HEK293 (cell line): ENCODE results near the gene GMPS.

ENCODE experiments used
- CTCF ChIA-PET: fragments of 350-600 bp; formaldehyde crosslinking; extraction: SDS; loops from one replicate; lab custom pipeline; 2021; ENCODE audit warnings: antibody characterized with exemption; lab: Yijun Ruan, JAX
- POLR2A ChIA-PET: fragments of 300-600 bp; formaldehyde crosslinking; extraction: SDS; loops from one replicate; lab custom pipeline; 2020; ENCODE audit warnings: antibody characterized with exemption, inconsistent platforms; lab: Yijun Ruan, JAX
- H3K27ac ChIP-seq: fragments of 200-500 bp; sonication (Bioruptor generic); 2 replicates; pipeline ENCODE4 v1.5.1; 2014; ENCODE audit warnings: low read depth, low read length, control low read depth, inconsistent platforms; ENCODE audit errors: extremely low read depth
- H3K36me3 ChIP-seq, 2 experiments: fragments of 200-500 bp in 1 of 2; sonication (Bioruptor generic) in 1 of 2; 1 replicate in 1 of 2; 2 replicates in 1 of 2; pipeline ENCODE4 v1.5.1; 2014 to 2017; ENCODE audit warnings: inconsistent platforms in 2 of 2, low read length in 2 of 2; ENCODE audit not compliant: control insufficient read depth in 2 of 2, insufficient read depth in 1 of 2
- H3K4me1 ChIP-seq: fragments of 200-500 bp; sonication (Bioruptor generic); 2 replicates; pipeline ENCODE4 v1.5.1; 2014; ENCODE audit warnings: mild to moderate bottlenecking, low read length, inconsistent platforms; ENCODE audit not compliant: control insufficient read depth, insufficient read depth
- H3K4me3 ChIP-seq: 2 replicates; pipeline ENCODE4 v1.5.1; 2011; ENCODE audit warnings: low read depth, mild to moderate bottlenecking, control low read depth, low read length, moderate library complexity
- H3K9me3 ChIP-seq: fragments of 200-500 bp; sonication (Bioruptor generic); 2 replicates; pipeline ENCODE4 v1.5.1; 2014; ENCODE audit warnings: low read depth, low read length, inconsistent platforms; ENCODE audit not compliant: control insufficient read depth, insufficient read depth
- KLF7 ChIP-seq: fragments of 450-650 bp; formaldehyde crosslinking; IDR thresholded peaks from 2 replicates; pipeline ENCODE4 v1.5.1; 2016; ENCODE audit warnings: missing biosample characterization, missing genetic modification characterization, borderline replicate concordance
- PRDM10 ChIP-seq: fragments of 450-650 bp; formaldehyde crosslinking; IDR thresholded peaks from 2 replicates; pipeline ENCODE4 v1.5.1; 2016; ENCODE audit warnings: missing biosample characterization, missing genetic modification characterization
- REST ChIP-seq: fragments of 450-650 bp; formaldehyde crosslinking; IDR thresholded peaks from 2 replicates; pipeline ENCODE4 v1.5.1; 2016; ENCODE audit warnings: missing biosample characterization, missing genetic modification characterization
- SCRT2 ChIP-seq: fragments of 450-650 bp; formaldehyde crosslinking; IDR thresholded peaks from 2 replicates; pipeline ENCODE4 v1.5.1; 2016; ENCODE audit warnings: missing biosample characterization, missing genetic modification characterization
- ZBTB49 ChIP-seq: fragments of 450-650 bp; formaldehyde crosslinking; IDR thresholded peaks from 2 replicates; pipeline ENCODE4 v1.5.1; 2016; ENCODE audit warnings: missing biosample characterization, missing genetic modification characterization, low read depth
- ZNF10 ChIP-seq: fragments of 450-650 bp; formaldehyde crosslinking; IDR thresholded peaks from 2 replicates; pipeline ENCODE4 v1.5.1; 2017; ENCODE audit warnings: missing biosample characterization, missing genetic modification characterization
- ZNF155 ChIP-seq: fragments of 450-650 bp; formaldehyde crosslinking; IDR thresholded peaks from 2 replicates; pipeline ENCODE4 v1.5.1; 2016; ENCODE audit warnings: missing biosample characterization, missing genetic modification characterization
- ZNF16 ChIP-seq: fragments of 450-650 bp; formaldehyde crosslinking; IDR thresholded peaks from 2 replicates; pipeline ENCODE4 v1.5.1; 2016; ENCODE audit warnings: low read depth, missing biosample characterization, missing genetic modification characterization
- ZNF280C ChIP-seq: fragments of 450-650 bp; formaldehyde crosslinking; IDR thresholded peaks from 2 replicates; pipeline ENCODE4 v1.5.1; 2016; ENCODE audit warnings: missing biosample characterization, missing genetic modification characterization
- ZNF302 ChIP-seq: fragments of 450-650 bp; formaldehyde crosslinking; IDR thresholded peaks from 2 replicates; pipeline ENCODE4 v1.5.1; 2016; ENCODE audit warnings: missing biosample characterization, missing genetic modification characterization, low read depth
- ZNF501 ChIP-seq: fragments of 450-650 bp; formaldehyde crosslinking; IDR thresholded peaks from 2 replicates; pipeline ENCODE4 v1.5.1; 2016; ENCODE audit warnings: missing biosample characterization, missing genetic modification characterization
- ZNF558 ChIP-seq: fragments of 450-650 bp; formaldehyde crosslinking; IDR thresholded peaks from 2 replicates; pipeline ENCODE4 v1.5.1; 2016; ENCODE audit warnings: missing biosample characterization, missing genetic modification characterization
- ZNF660 ChIP-seq: fragments of 450-650 bp; IDR thresholded peaks from 2 replicates; pipeline ENCODE4 v1.5.1; 2018; ENCODE audit warnings: missing biosample characterization, mild to moderate bottlenecking, missing genetic modification characterization
- ZNF776 ChIP-seq: fragments of 450-650 bp; formaldehyde crosslinking; IDR thresholded peaks from 2 replicates; pipeline ENCODE4 v1.5.0; 2017; ENCODE audit warnings: missing biosample characterization, missing genetic modification characterization, borderline replicate concordance

The GMPS gene

GRCh38 chr3:155984791-155985417 lies 114.5 kb downstream of the GMPS start:
- TF ChIP-seq ZNF501 (tag by site-specific recombination) (no peak), ZNF155 (tag by site-specific recombination) (no peak), ZBTB49 (tag by site-specific recombination) (no peak), ZNF16 (tag by site-specific recombination) (no peak), ZNF776 (tag by site-specific recombination) (no peak), KLF7 (no peak), ZNF280C (tag by site-specific recombination) (no peak)
- CTCF ChIA-PET, result no interaction called here
- no peak overlapping the region for H3K4me3 ChIP-seq
- POLR2A ChIA-PET, result no interaction called here
- H3K27ac ChIP-seq, result no peak overlapping the region
- no peaks in the 10 kb centered on the region for H3K36me3 ChIP-seq
- H3K4me1 ChIP-seq, result no peaks in the 10 kb centered on the region
- no peaks in the 10 kb centered on the region for H3K9me3 ChIP-seq

GRCh38 chr3:155989536-155989935 lies 119.1 kb downstream of the GMPS start:
- TF ChIP-seq ZNF302, result no peak
- peak; percentile 59 for TF ChIP-seq PRDM10 (tag by site-specific recombination)
- Histone ChIP-seq H3K27ac (no peak overlapping the region), H3K4me3 (no peak overlapping the region), H3K4me1 (no peaks in the 10 kb centered on the region), H3K36me3 (no peaks in the 10 kb centered on the region), H3K9me3 (no peaks in the 10 kb centered on the region)
- ChIA-PET POLR2A (no interaction called here), CTCF (interaction anchor here (0.6 kb wide), 1 partner anchor 184 kb away, joined by 3 read pairs; no protein-coding TSS in a partner anchor)

GRCh38 chr3:155991212-155991611 lies 120.8 kb downstream of the GMPS start:
- CTCF ChIA-PET, result no interaction called here
- POLR2A ChIA-PET, result no interaction called here
- Histone ChIP-seq H3K4me1 (no peaks in the 10 kb centered on the region), H3K9me3 (no peaks in the 10 kb centered on the region), H3K4me3 (no peak overlapping the region), H3K36me3 (no peaks in the 10 kb centered on the region), H3K27ac (no peak overlapping the region)
- TF ChIP-seq ZBTB49 (tag by site-specific recombination) (no peak), ZNF660 (no peak), SCRT2 (tag by site-specific recombination) (no peak), ZNF10 (tag by site-specific recombination) (no peak), ZNF558 (tag by site-specific recombination) (no peak), REST (tag by site-specific recombination) (no peak)
